ENCODE data around the gene ACSF2.
"Not testable (repeated sequence)": the region's sequence is repeated elsewhere in the genome, so short reads cannot be mapped to it uniquely, and the experiment has no call there.

ACSF2 gene

DNA sequence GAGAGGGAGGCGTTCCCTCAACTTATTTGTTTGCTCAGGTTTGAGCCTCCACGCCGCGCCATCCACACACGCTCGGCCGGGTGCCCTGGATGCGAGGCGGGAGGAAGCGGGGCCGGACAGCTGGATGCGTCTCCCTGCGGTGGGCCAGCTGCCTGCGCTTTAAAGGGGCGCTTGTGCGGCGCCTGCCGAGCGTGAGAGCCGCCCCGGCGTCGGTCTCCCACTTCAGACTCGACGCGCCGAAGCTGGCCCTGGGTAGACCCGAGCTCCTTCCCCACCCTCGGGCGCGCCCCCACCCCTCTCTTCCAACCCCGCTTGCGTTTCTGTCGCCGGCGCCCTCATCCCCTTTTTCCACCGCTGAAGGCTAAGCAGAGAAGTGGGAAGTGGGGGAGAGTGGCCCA lies 43.2 kb downstream of the ACSF2 start:
- TF ChIP-seq, protein P1, sequence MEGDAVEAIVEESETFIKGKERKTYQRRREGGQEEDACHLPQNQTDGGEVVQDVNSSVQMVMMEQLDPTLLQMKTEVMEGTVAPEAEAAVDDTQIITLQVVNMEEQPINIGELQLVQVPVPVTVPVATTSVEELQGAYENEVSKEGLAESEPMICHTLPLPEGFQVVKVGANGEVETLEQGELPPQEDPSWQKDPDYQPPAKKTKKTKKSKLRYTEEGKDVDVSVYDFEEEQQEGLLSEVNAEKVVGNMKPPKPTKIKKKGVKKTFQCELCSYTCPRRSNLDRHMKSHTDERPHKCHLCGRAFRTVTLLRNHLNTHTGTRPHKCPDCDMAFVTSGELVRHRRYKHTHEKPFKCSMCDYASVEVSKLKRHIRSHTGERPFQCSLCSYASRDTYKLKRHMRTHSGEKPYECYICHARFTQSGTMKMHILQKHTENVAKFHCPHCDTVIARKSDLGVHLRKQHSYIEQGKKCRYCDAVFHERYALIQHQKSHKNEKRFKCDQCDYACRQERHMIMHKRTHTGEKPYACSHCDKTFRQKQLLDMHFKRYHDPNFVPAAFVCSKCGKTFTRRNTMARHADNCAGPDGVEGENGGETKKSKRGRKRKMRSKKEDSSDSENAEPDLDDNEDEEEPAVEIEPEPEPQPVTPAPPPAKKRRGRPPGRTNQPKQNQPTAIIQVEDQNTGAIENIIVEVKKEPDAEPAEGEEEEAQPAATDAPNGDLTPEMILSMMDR (IDR thresholded peaks at IDR 0.05; ENCODE audit: low read depth, low read length), result no peak
- DNase-seq (ENCODE audit: low read depth in 2 of 2), result no peak
- peak overlapping the region in 1 of 2 donors; percentile 33 for H3K4me3 ChIP-seq (replicated peaks in 1 of 2; ENCODE audit: low read depth in 2 of 2, low read length in 2 of 2)

DNA sequence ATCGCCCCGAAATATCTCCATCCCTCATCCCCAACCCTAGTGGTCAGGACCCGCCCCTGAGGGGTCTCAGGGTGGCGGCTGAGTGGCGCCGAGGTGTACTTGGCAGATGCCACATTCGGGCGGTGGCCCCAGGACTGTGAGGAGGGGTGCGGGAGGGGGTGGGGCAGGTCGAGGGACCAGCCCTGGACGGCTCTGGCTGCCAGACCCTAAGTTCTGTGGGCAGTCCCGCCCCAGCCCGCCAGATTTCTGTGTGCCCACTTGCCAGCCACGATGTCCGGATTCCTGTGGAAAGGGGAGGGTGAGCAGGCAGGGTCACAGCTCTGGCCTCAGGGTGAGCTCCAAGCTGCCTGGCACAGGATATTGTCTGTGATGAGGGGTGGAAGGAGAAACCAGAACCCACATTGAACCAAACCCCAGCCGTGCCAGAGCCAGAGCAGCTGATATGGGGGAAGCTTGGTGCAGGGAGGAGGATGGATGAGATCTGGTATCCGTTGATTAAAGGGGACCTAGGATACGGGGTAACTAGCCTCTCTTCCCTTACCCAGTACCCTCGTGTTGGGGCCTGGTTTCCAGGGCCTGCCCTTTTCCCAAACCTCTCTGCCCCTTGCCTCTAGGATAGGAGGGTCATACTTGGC lies 43.8 kb downstream of the ACSF2 start:
- TF ChIP-seq, protein P1 (IDR thresholded peaks at IDR 0.05; ENCODE audit: low read depth, low read length), result no peak
- H3K4me3 ChIP-seq (replicated peaks in 1 of 2; ENCODE audit: low read depth in 2 of 2, low read length in 2 of 2), result no peak overlapping the region
- no peak for DNase-seq (ENCODE audit: low read depth in 2 of 2)

DNA sequence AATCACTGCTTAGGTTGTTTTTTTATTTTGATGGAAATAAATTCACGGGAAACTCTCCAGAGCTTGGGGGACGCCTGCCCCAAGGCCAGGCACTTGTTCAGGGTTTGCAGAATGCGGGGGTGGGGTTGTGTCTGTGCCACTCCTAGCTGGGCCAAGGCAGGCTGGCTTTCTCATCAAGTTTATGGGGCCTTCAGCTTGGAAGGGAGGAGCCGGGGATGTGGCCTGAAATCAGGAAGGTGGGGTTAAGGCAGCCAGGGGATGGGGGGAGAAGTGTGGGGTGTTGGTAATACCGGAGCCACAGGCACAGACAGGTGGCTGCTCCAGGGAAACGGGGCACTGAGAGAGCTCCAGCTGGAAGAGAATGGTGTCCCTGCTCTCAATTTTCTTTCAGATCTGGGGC lies 44.4 kb downstream of the ACSF2 start:
- no peak overlapping the region for H3K4me3 ChIP-seq (replicated peaks in 1 of 2; ENCODE audit: low read depth in 2 of 2, low read length in 2 of 2)
- TF ChIP-seq, protein P1 (IDR thresholded peaks at IDR 0.05; ENCODE audit: low read depth, low read length), result no peak
- DNase-seq (ENCODE audit: low read depth in 2 of 2), result no peak

DNA sequence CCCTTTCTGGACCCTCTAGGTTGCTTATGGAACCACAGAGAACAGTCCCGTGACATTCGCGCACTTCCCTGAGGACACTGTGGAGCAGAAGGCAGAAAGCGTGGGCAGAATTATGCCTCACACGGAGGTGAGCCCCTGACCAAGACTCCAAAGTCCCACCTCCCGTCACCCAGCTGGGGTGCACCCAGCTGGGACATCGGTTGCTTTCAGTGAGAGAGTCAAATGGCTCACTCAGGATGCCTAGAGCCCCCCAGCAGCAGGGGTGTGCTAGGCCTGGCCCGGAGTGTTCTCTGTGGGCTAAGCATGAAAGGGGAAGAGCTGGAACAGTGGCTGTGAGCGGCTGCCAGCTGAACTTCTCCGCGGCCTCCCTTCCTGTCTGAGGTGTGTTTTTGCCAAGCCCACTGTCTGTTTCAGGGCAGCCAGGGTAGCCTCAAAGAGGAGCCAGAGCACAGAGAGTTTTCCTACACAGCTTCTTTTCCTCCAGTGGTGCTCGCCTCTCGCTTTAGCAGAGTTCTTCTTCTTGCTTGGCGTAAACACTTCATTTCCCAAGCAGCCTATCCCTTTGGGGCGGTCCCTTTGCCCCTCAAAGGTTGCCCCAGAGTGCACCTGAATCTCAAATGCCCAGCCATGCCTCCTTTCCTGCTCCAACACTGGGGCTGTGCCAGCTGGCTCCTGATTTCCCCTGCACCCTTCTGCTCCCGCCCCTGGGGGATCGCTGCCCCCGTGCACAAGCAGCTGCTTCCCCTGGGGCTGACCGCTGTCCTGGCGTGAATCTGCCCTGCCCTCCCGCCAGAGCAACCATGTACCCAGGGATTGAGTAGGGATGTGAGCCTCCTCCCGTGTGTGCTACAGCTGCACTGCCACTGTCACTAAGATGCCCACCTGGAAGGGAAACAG lies 45.2 kb downstream of the ACSF2 start:
- H3K4me3 ChIP-seq (replicated peaks in 1 of 2; ENCODE audit: low read depth in 2 of 2, low read length in 2 of 2), result no peak overlapping the region
- TF ChIP-seq, protein P1 (IDR thresholded peaks at IDR 0.05; ENCODE audit: low read depth, low read length), result no peak
- no peak for DNase-seq (ENCODE audit: low read depth in 2 of 2)

DNA sequence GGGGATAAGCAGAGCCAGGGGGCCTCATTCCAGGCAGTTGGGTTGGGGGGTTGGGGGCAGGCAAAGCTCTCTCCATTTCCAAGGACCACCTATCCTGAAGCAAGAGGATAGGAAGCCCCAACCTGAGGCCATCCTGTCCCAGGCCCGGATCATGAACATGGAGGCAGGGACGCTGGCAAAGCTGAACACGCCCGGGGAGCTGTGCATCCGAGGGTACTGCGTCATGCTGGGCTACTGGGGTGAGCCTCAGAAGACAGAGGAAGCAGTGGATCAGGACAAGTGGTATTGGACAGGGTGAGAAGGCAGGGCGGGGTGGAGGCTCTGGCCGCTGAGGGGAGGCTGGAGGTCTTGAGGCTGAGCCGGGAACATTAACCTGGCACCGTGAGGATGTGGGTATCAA lies 46.3 kb downstream of the ACSF2 start:
- TF ChIP-seq, protein P1 (IDR thresholded peaks at IDR 0.05; ENCODE audit: low read depth, low read length), result no peak

DNA sequence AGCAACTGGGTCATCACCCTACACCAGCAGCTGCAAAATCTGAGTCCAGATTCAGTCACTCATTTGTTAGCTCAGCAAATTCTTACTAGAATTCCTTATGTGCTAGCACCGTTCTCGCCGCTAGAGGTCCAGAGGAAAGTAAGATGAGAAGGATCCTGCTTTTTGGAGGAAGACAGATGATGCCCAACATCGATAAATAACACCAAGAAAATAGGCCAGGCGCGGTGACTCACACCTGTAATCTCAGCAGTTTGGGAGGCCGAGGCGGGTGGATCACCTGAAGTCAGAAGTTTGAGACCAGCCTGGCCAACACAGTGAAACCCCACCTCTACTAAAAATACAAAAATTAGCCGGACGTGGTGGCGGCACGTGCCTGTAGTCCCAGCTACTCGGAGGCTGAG lies 46.7 kb downstream of the ACSF2 start:
- DNase-seq (ENCODE audit: low read depth in 2 of 2), result peak; percentile 28 to 29
- not testable (repeated sequence) for H3K4me3 ChIP-seq (replicated peaks in 1 of 2; ENCODE audit: low read depth in 2 of 2, low read length in 2 of 2)
- TF ChIP-seq, protein P1 (IDR thresholded peaks at IDR 0.05; ENCODE audit: low read depth, low read length), result peak; percentile 25

More for the DNA sequence above, 46.3 kb downstream of the ACSF2 start:
- H3K4me3 ChIP-seq (replicated peaks in 1 of 2; ENCODE audit: low read depth in 2 of 2, low read length in 2 of 2), result no peak overlapping the region
- DNase-seq (ENCODE audit: low read depth in 2 of 2), result no peak

All from cardiac fibroblast (primary cell).